HFF-Myc (cell line): ENCODE measurements around the gene DNAJC7.

Experiments used
- DNase-seq: peaks from one replicate; pipeline ENCODE4 v3.0.0-alpha.2; 2011; ENCODE audit warnings: low read depth; ENCODE audit errors: extremely low read depth
- H3K4me3 ChIP-seq: replicated peaks from 2 replicates; pipeline ENCODE4 v1.5.1; 2011; ENCODE audit warnings: low read depth, mild to moderate bottlenecking, control low read depth, low read length
- CTCF ChIP-seq: IDR thresholded peaks from 2 replicates; pipeline ENCODE4 v1.5.1; 2012; ENCODE audit warnings: mild to moderate bottlenecking, low read depth, low read length, control low read depth; ENCODE audit errors: missing control alignments

The DNAJC7 gene

GRCh38 chr17:42002175-42002791, 15.0 kb downstream of the DNAJC7 start:
- DNase-seq, result no peak
- no peak overlapping the region for H3K4me3 ChIP-seq
- no peak for TF ChIP-seq CTCF

GRCh38 chr17:42001729-42002128, 15.5 kb downstream of the DNAJC7 start:
- no peak for TF ChIP-seq CTCF
- DNase-seq, result no peak
- no peak overlapping the region for H3K4me3 ChIP-seq

GRCh38 chr17:42000413-42001133, 16.7 kb downstream of the DNAJC7 start:
- no peak overlapping the region for H3K4me3 ChIP-seq
- no peak for TF ChIP-seq CTCF
- DNase-seq, result no peak

GRCh38 chr17:41998497-41998896, 18.7 kb downstream of the DNAJC7 start:
- TF ChIP-seq CTCF, result no peak
- DNase-seq, result no peak
- no peak overlapping the region for H3K4me3 ChIP-seq

- TF ChIP-seq CTCF, result no peak
- DNase-seq, result no peak
- no peak overlapping the region for H3K4me3 ChIP-seq
Observed at GRCh38 chr17:41996855-41997164, 20.4 kb downstream of the DNAJC7 start.

- H3K4me3 ChIP-seq, result no peak overlapping the region
- no peak for TF ChIP-seq CTCF
- DNase-seq, result no peak
Observed at GRCh38 chr17:41992576-41992975, 24.7 kb downstream of the DNAJC7 start.
